GM12875 (cell line): ENCODE results near the gene SREBF2.

Source experiments
- H3K4me3 ChIP-seq: one replicate; pipeline ENCODE4 v1.5.1; 2011; ENCODE audit warnings: low read depth, low read length, control low read depth
- CTCF ChIP-seq: IDR thresholded peaks from 2 replicates; pipeline ENCODE4 v1.5.1; 2011; ENCODE audit warnings: low read depth, mild to moderate bottlenecking, control low read depth, inconsistent platforms, low read length, moderate library complexity, borderline replicate concordance; ENCODE audit not compliant: insufficient read depth

The SREBF2 gene

GRCh38 chr22:41917375-41917902 lies 84.5 kb downstream of the SREBF2 start:
- TF ChIP-seq CTCF, result no peak
- no peak overlapping the region for H3K4me3 ChIP-seq

- no peak for TF ChIP-seq CTCF
- no peak overlapping the region for H3K4me3 ChIP-seq
Observed at GRCh38 chr22:41917903-41918791, 85.2 kb downstream of the SREBF2 start.

GRCh38 chr22:41919357-41920224 lies 86.7 kb downstream of the SREBF2 start:
- TF ChIP-seq CTCF, result no peak
- H3K4me3 ChIP-seq, result peak overlapping the region; percentile 42

DNA sequence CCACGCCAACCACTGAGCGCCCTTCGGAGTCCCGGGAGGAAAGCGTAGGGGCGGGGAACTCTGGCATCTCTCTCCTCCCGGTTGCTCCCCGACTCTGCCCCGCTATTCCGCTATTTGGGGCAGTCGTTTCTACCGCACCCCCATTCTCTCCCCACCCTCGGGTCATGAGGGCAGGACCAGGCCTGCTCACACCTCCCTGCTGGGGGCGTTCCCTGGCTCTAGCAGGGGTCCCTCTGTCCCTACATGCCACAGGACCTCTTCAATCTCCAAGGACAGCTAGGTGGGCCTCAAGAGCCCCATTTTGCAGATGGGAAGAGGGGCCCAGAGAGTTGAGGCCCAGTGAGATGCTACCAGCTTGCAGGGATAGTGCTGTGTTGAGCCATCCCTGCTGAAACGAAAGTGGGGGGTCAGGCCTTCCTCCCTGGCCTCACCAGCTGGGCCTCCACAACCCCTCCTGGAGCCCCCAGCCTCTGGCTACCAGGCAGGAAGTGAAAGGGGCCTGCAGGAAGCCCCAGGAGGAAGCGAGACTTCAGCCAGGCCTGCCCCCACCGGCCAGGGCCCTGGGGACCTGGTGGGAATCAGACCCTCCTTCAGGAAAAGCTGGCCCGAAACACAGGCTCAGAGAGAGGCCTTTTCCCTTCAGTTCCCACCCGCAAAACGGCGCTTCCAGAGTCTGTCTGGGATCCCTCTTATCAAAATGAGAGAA lies 87.5 kb downstream of the SREBF2 start:
- H3K4me3 ChIP-seq, result peak overlapping the region; percentile 42
- no peak for TF ChIP-seq CTCF

DNA sequence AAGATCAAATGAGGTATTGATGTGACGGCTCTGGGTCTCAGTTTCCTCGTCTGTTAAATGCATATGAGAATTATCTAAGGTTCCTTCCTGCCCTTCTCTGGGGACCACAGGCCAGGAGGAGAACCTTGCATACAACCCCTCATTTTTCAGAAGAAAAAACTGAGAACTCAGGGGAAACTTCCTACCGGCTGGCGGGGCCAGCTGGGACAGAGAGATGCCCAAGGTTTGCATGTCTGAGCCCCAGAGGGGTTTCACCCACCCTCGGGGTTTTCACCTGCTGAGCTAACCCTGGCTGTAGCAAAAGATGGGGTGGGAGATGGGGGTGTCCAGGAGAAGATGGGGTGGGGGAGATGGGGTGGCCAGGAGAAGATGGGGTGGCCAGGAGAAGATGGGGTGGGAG lies 89.4 kb downstream of the SREBF2 start:
- H3K4me3 ChIP-seq, result no peak overlapping the region
- no peak for TF ChIP-seq CTCF

GRCh38 chr22:41922940-41923594 lies 90.2 kb downstream of the SREBF2 start:
- TF ChIP-seq CTCF, result no peak
- H3K4me3 ChIP-seq, result peak overlapping the region; percentile 54
